ENCODE results near the gene MAP4K3.

The MAP4K3 gene

DNA sequence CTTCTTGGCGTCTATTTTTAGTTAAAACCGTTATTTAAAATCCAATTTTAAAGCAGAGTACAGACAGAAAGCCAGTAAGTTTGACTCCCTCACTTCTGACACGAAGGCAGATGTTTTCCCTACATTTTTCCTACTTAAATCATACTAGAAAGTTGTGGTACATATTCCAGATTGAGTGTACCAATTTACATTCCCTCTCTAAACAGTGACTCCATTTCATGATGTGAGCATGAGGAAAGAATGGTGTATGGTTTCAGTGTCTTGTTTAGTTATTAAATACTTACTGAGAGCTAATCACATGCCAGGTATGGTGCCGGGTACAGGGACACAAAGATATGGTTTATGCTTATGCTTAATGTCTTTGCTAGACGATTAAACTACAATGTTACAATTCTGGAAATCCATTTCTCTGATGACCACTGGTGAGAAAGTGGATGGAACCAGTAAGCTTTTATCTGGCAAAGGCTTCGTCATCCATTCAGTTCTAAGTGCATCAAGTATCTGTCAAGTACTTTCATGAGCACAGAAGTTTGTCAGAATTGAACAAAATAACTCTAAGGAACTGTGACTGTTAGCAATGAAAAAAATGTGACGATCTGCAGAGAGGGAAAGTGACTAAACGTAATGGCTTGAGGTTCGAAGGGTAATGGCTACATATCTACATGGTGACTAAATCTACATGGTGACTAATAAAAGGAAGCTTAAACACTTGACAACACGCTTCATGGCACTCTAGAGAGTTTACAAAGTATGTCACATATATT is 25.7 kb downstream of the MAP4K3 start:
- Histone ChIP-seq H3K4me3 (ENCODE audit: low read depth, low read length) (no peak overlapping the region), H3K4me1 (ENCODE audit: control insufficient read depth, insufficient read depth, low read length) (peaks cover 32% of the 10 kb centered on the region), H3K9me3 (ENCODE audit: control insufficient read depth, insufficient read depth, low read depth, low read length) (no peaks in the 10 kb centered on the region), H3K36me3 (ENCODE audit: control insufficient read depth in 2 of 2, insufficient read depth in 1 of 2, low read length in 2 of 2) (no peaks in the 10 kb centered on the region), H3K27ac (ENCODE audit: extremely low read depth, low read depth, low read length) (no peak overlapping the region)
- CTCF ChIA-PET = interaction anchor here (0.6 to 0.7 kb wide), 4 partner anchors 35 to 980 kb away, joined by 3 to 4 read pairs (median 3); no protein-coding TSS in a partner anchor
- POLR2A ChIA-PET = interaction anchor here (1.0 kb wide), 1 partner anchor 25 kb away, joined by 4 read pairs; no protein-coding TSS in a partner anchor
- TF ChIP-seq BCL11A (tag by site-specific recombination; IDR thresholded peaks at IDR 0.05; ENCODE audit: low read depth) = peak; percentile 54; the same call in 1 of the 2 replicates
- TF ChIP-seq ZNF37A (tag by site-specific recombination; IDR thresholded peaks at IDR 0.05) = no peak
- peak; percentile 36; the same call in 1 of the 2 replicates for TF ChIP-seq SP7 (tag by site-specific recombination; IDR thresholded peaks at IDR 0.05)
- peak; percentile 74; the same call in 1 of the 2 replicates for TF ChIP-seq PRDM6 (tag by site-specific recombination; IDR thresholded peaks at IDR 0.05)
- TF ChIP-seq MYNN (tag by site-specific recombination; IDR thresholded peaks at IDR 0.05; ENCODE audit: borderline replicate concordance) = no peak
- TF ChIP-seq, protein P1, sequence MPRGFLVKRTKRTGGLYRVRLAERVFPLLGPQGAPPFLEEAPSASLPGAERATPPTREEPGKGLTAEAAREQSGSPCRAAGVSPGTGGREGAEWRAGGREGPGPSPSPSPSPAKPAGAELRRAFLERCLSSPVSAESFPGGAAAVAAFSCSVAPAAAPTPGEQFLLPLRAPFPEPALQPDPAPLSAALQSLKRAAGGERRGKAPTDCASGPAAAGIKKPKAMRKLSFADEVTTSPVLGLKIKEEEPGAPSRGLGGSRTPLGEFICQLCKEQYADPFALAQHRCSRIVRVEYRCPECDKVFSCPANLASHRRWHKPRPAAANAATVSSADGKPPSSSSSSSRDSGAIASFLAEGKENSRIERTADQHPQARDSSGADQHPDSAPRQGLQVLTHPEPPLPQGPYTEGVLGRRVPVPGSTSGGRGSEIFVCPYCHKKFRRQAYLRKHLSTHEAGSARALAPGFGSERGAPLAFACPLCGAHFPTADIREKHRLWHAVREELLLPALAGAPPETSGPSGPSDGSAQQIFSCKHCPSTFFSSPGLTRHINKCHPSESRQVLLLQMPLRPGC (tag by site-specific recombination; IDR thresholded peaks at IDR 0.05) = peak; percentile 63
- no peak for TF ChIP-seq KLF7 (tag by site-specific recombination; IDR thresholded peaks at IDR 0.05; ENCODE audit: borderline replicate concordance)
- no peak for TF ChIP-seq ZNF664 (tag by site-specific recombination; IDR thresholded peaks at IDR 0.05)
- TF ChIP-seq ZBTB17 (tag by site-specific recombination; IDR thresholded peaks at IDR 0.05) = peak; percentile 62
- TF ChIP-seq ZBTB21 (tag by site-specific recombination; IDR thresholded peaks at IDR 0.05) = peak; percentile 22; the same call in 1 of the 2 replicates
- TF ChIP-seq PRDM1 (tag by site-specific recombination; IDR thresholded peaks at IDR 0.05) = peak; percentile 8; the same call in 1 of the 2 replicates
- no peak for TF ChIP-seq KLF10 (tag by site-specific recombination; IDR thresholded peaks at IDR 0.05)
- TF ChIP-seq ZBTB1 (tag by site-specific recombination; IDR thresholded peaks at IDR 0.05) = peak; percentile 31; the same call in 1 of the 2 replicates
- no peak for TF ChIP-seq ZFP41 (tag by site-specific recombination; IDR thresholded peaks at IDR 0.05; ENCODE audit: borderline replicate concordance)
- TF ChIP-seq ZNF629 (tag by site-specific recombination; IDR thresholded peaks at IDR 0.05) = peak; percentile 90
- TF ChIP-seq ZEB2 (tag by site-specific recombination; IDR thresholded peaks at IDR 0.05) = peak; percentile 60; the same call in 1 of the 2 replicates
- no peak for TF ChIP-seq YY2 (tag by site-specific recombination; IDR thresholded peaks at IDR 0.05)
- TF ChIP-seq ZNF169 (tag by site-specific recombination; IDR thresholded peaks at IDR 0.05) = no peak
- no peak for TF ChIP-seq ZNF19 (tag by site-specific recombination; IDR thresholded peaks at IDR 0.05; ENCODE audit: low read depth)
- no peak for TF ChIP-seq ZNF223 (tag by site-specific recombination; IDR thresholded peaks at IDR 0.05)
- TF ChIP-seq PBX3 (CRISPR knock-in tag; IDR thresholded peaks at IDR 0.05) = no peak
- TF ChIP-seq ZNF335 (tag by site-specific recombination; conservative IDR thresholded peaks at IDR 0.05) = no peak
- TF ChIP-seq ZNF311 (tag by site-specific recombination; IDR thresholded peaks at IDR 0.05; ENCODE audit: borderline replicate concordance) = no peak
- no peak for TF ChIP-seq BCL11B (tag by site-specific recombination; IDR thresholded peaks at IDR 0.05; ENCODE audit: low read depth)
- no peak for TF ChIP-seq ZNF792 (tag by site-specific recombination; IDR thresholded peaks at IDR 0.05)
- TF ChIP-seq, protein P2, sequence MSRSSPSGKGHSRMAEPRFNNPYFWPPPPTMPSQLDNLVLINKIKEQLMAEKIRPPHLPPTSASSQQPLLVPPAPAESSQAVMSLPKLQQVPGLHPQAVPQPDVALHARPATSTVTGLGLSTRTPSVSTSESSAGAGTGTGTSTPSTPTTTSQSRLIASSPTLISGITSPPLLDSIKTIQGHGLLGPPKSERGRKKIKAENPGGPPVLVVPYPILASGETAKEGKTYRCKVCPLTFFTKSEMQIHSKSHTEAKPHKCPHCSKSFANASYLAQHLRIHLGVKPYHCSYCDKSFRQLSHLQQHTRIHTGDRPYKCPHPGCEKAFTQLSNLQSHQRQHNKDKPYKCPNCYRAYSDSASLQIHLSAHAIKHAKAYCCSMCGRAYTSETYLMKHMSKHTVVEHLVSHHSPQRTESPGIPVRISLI (tag by site-specific recombination; IDR thresholded peaks at IDR 0.05) = peak; percentile 71; the same call in 1 of the 2 replicates
- TF ChIP-seq, protein P3, sequence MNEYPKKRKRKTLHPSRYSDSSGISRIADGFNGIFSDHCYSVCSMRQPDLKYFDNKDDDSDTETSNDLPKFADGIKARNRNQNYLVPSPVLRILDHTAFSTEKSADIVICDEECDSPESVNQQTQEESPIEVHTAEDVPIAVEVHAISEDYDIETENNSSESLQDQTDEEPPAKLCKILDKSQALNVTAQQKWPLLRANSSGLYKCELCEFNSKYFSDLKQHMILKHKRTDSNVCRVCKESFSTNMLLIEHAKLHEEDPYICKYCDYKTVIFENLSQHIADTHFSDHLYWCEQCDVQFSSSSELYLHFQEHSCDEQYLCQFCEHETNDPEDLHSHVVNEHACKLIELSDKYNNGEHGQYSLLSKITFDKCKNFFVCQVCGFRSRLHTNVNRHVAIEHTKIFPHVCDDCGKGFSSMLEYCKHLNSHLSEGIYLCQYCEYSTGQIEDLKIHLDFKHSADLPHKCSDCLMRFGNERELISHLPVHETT (tag by site-specific recombination; IDR thresholded peaks at IDR 0.05) = peak; percentile 52; the same call in 1 of the 2 replicates
- no peak for TF ChIP-seq ZNF366 (tag by site-specific recombination; conservative IDR thresholded peaks at IDR 0.05)
- no peak for TF ChIP-seq ZNF624 (tag by site-specific recombination; IDR thresholded peaks at IDR 0.05)
- TF ChIP-seq ZXDB (tag by site-specific recombination; IDR thresholded peaks at IDR 0.05) = no peak
- no peak for TF ChIP-seq ZNF132 (tag by site-specific recombination; IDR thresholded peaks at IDR 0.05; ENCODE audit: borderline replicate concordance)
